WTC11 (cell line): ENCODE measurements around the gene PRR33. TPM values are rescaled to one million over a fixed set of nuclear protein-coding genes. Genes with fewer than 3 reads are reported as not detected.

Experiments
- ATAC-seq: fragments of 200-7000 bp; cut with Tn5 transposase; 2 replicates; pipeline ENCODE4 v1.10.0; 2021; ENCODE audit warnings: mild to moderate bottlenecking, moderate library complexity
- CTCF ChIA-PET: fragments of 300-600 bp; sonication (Branson Sonifier 250); formaldehyde crosslinking; loops from one replicate; lab custom pipeline; 2021; ENCODE audit warnings: antibody characterized with exemption; lab: Charles Lee
- POLR2A ChIA-PET: fragments of 350-600 bp; sonication (Branson Sonifier 250); formaldehyde crosslinking; loops from one replicate; lab custom pipeline; 2021; ENCODE audit warnings: antibody characterized with exemption; lab: Charles Lee
- DNase-seq: peaks from one replicate; pipeline ENCODE4 v3.0.0; 2021; ENCODE audit warnings: low spot score
- H3K27ac Mint-ChIP-seq: 2 replicates; pipeline ENCODE4 v1.8.0; 2021; ENCODE audit warnings: mixed read lengths
- H3K27me3 Mint-ChIP-seq: 2 replicates; pipeline ENCODE4 v1.8.0; 2021; ENCODE audit warnings: low read depth, mild to moderate bottlenecking, moderate library complexity, mixed read lengths
- H3K36me3 Mint-ChIP-seq: 2 replicates; pipeline ENCODE4 v1.8.0; 2021; ENCODE audit warnings: mixed read lengths
- H3K4me1 Mint-ChIP-seq: 2 replicates; pipeline ENCODE4 v1.8.0; 2022; ENCODE audit warnings: mixed read lengths
- H3K4me3 Mint-ChIP-seq: 2 replicates; pipeline ENCODE4 v1.8.0; 2021; ENCODE audit warnings: mild to moderate bottlenecking, moderate library complexity, mixed read lengths
- H3K9me3 Mint-ChIP-seq: 2 replicates; pipeline ENCODE4 v1.8.0; 2021; ENCODE audit warnings: mixed read lengths
- ATF1 ChIP-seq: sonication (generic); formaldehyde crosslinking; IDR thresholded peaks from 2 replicates; pipeline ENCODE4 v1.8.1; 2023; ENCODE audit warnings: mild to moderate bottlenecking, moderate library complexity, missing genetic modification reagents
- CBFB ChIP-seq: sonication (generic); formaldehyde crosslinking; IDR thresholded peaks from 2 replicates; pipeline ENCODE4 v1.8.1; 2022; ENCODE audit warnings: mild to moderate bottlenecking, low read depth, missing genetic modification reagents
- FOXP1 ChIP-seq: sonication (generic); formaldehyde crosslinking; IDR thresholded peaks from 2 replicates; pipeline ENCODE4 v1.8.0; 2022; ENCODE audit warnings: missing genetic modification reagents, mild to moderate bottlenecking, moderate library complexity, borderline replicate concordance
- GTF2I ChIP-seq: fragments of 250-450 bp; sonication (Bioruptor Pico); conservative IDR thresholded peaks from 2 replicates; pipeline ENCODE4 v1.4.0; 2021; ENCODE audit warnings: mild to moderate bottlenecking
- JAZF1 ChIP-seq: fragments of 250-450 bp; sonication (Bioruptor Pico); IDR thresholded peaks from 2 replicates; pipeline ENCODE4 v1.9.0; 2021; ENCODE audit warnings: moderate library complexity, mild to moderate bottlenecking, inconsistent platforms
- JUN ChIP-seq: sonication (generic); formaldehyde crosslinking; IDR thresholded peaks from 2 replicates; pipeline ENCODE4 v1.8.0; 2023; ENCODE audit warnings: mild to moderate bottlenecking, missing genetic modification reagents
- KAT7 ChIP-seq: sonication (generic); formaldehyde crosslinking; IDR thresholded peaks from 2 replicates; pipeline ENCODE4 v1.8.1; 2023; ENCODE audit warnings: missing genetic modification reagents, mild to moderate bottlenecking, borderline replicate concordance
- NFYB ChIP-seq: sonication (generic); formaldehyde crosslinking; conservative IDR thresholded peaks from 2 replicates; pipeline ENCODE4 v1.8.0; 2022; ENCODE audit warnings: low read depth, missing genetic modification reagents
- NR3C1 ChIP-seq: sonication (generic); formaldehyde crosslinking; conservative IDR thresholded peaks from 2 replicates; pipeline ENCODE4 v1.8.1; 2023; ENCODE audit warnings: low read depth, mild to moderate bottlenecking, missing genetic modification reagents
- ZNF121 ChIP-seq: sonication (generic); formaldehyde crosslinking; IDR thresholded peaks from 2 replicates; pipeline ENCODE4 v1.8.0; 2023; ENCODE audit warnings: missing genetic modification reagents
- ZNF219 ChIP-seq: sonication (generic); formaldehyde crosslinking; IDR thresholded peaks from 2 replicates; pipeline ENCODE4 v1.8.0; 2023; ENCODE audit warnings: missing genetic modification reagents, mild to moderate bottlenecking, borderline replicate concordance
- total RNA-seq: library from RNA; stranded (reverse); gene quantifications from 3 replicates; pipeline ENCODE4 v1.2.3, GENCODE V29; 2021
- TF ChIP-seq, protein P1 (sequence below): sonication (generic); formaldehyde crosslinking; conservative IDR thresholded peaks from 2 replicates; pipeline ENCODE4 v1.8.1; 2023; ENCODE audit warnings: mild to moderate bottlenecking, low read depth, missing genetic modification reagents, moderate library complexity
- TF ChIP-seq, protein P2 (sequence below): sonication (generic); formaldehyde crosslinking; IDR thresholded peaks from 2 replicates; pipeline ENCODE4 v1.8.0; 2022; ENCODE audit warnings: mild to moderate bottlenecking, missing genetic modification reagents
- TF ChIP-seq, protein P3 (sequence below): sonication (generic); formaldehyde crosslinking; IDR thresholded peaks from 2 replicates; pipeline ENCODE4 v1.8.1; 2022; ENCODE audit warnings: mild to moderate bottlenecking, moderate library complexity, missing genetic modification reagents
- TF ChIP-seq, protein P4 (sequence below): fragments of 250-450 bp; sonication (Bioruptor Pico); IDR thresholded peaks from 2 replicates; pipeline ENCODE4 v2.1.2; 2022; ENCODE audit warnings: mild to moderate bottlenecking, moderate library complexity
- TF ChIP-seq, protein P5 (sequence below): fragments of 250-450 bp; sonication (Bioruptor Pico); IDR thresholded peaks from 2 replicates; pipeline ENCODE4 v1.9.0; 2021; ENCODE audit warnings: mild to moderate bottlenecking, borderline replicate concordance
- TF ChIP-seq, protein P6 (sequence below): sonication (generic); formaldehyde crosslinking; IDR thresholded peaks from 2 replicates; pipeline ENCODE4 v1.8.0; 2023; ENCODE audit warnings: mild to moderate bottlenecking, missing genetic modification reagents
- TF ChIP-seq, protein P7 (sequence below): sonication (generic); formaldehyde crosslinking; IDR thresholded peaks from 2 replicates; pipeline ENCODE4 v1.8.1; 2022; ENCODE audit warnings: missing genetic modification reagents, borderline replicate concordance

The PRR33 gene
- total RNA-seq, 1 experiment from 2014 or later, result not detected

DNA sequence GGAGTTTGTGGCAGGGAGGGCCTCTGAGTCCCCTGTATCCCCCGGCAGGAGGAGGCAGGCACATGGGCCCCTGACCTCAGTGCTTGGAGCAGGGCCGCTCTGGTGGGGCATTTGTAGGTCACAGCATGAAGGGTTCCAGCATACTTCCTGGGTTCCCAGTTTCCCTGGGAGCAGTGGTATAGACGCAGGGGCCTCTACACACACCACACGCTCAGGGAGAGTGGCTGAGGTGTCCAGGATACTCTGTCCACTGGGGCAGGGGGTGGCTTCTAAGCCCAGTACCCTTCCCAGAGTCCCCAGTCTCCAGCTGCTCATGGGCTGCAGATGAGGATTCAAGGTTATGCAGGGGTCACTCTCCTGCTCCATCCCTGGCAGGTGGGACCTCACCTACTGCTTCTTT, 32.7 kb downstream of the PRR33 start (continued):
- TF ChIP-seq, protein P1, sequence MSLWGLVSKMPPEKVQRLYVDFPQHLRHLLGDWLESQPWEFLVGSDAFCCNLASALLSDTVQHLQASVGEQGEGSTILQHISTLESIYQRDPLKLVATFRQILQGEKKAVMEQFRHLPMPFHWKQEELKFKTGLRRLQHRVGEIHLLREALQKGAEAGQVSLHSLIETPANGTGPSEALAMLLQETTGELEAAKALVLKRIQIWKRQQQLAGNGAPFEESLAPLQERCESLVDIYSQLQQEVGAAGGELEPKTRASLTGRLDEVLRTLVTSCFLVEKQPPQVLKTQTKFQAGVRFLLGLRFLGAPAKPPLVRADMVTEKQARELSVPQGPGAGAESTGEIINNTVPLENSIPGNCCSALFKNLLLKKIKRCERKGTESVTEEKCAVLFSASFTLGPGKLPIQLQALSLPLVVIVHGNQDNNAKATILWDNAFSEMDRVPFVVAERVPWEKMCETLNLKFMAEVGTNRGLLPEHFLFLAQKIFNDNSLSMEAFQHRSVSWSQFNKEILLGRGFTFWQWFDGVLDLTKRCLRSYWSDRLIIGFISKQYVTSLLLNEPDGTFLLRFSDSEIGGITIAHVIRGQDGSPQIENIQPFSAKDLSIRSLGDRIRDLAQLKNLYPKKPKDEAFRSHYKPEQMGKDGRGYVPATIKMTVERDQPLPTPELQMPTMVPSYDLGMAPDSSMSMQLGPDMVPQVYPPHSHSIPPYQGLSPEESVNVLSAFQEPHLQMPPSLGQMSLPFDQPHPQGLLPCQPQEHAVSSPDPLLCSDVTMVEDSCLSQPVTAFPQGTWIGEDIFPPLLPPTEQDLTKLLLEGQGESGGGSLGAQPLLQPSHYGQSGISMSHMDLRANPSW (CRISPR knock-in tag), result no peak

DNA sequence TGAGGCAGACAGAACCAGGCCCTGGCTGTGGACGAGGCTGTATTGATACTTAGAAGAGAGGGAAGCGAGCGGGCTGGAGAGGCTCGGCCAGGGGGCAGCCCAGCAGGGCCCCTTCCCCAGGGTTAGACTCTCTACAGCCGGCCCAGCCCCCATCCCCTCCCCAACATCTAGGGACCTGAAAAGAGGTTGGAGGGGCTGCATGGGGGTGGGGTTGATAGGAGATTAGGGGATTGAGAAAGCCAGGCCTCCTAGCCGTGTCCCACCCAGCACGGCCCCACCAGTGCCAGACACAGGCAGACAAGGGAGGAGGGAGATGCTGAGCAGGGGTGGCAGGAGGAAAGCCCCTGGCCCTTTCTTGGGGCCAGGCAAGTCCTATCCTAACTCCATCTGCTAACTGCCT, 33.1 kb downstream of the PRR33 start:
- TF ChIP-seq ATF1 (no peak), FOXP1 (CRISPR knock-in tag) (no peak), JAZF1 (CRISPR knock-in tag) (no peak), GTF2I (CRISPR knock-in tag) (no peak), KAT7 (no peak), NR3C1 (CRISPR knock-in tag) (no peak), JUN (CRISPR knock-in tag) (no peak), ZNF219 (CRISPR knock-in tag) (no peak), NFYB (CRISPR knock-in tag) (no peak), CBFB (CRISPR knock-in tag) (no peak), ZNF121 (CRISPR knock-in tag) (no peak)
- TF ChIP-seq, protein P2, sequence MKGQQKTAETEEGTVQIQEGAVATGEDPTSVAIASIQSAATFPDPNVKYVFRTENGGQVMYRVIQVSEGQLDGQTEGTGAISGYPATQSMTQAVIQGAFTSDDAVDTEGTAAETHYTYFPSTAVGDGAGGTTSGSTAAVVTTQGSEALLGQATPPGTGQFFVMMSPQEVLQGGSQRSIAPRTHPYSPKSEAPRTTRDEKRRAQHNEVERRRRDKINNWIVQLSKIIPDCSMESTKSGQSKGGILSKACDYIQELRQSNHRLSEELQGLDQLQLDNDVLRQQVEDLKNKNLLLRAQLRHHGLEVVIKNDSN (CRISPR knock-in tag), result no peak
- TF ChIP-seq, protein P3, sequence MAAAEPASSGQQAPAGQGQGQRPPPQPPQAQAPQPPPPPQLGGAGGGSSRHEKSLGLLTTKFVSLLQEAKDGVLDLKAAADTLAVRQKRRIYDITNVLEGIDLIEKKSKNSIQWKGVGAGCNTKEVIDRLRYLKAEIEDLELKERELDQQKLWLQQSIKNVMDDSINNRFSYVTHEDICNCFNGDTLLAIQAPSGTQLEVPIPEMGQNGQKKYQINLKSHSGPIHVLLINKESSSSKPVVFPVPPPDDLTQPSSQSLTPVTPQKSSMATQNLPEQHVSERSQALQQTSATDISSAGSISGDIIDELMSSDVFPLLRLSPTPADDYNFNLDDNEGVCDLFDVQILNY, result no peak
- TF ChIP-seq, protein P4, sequence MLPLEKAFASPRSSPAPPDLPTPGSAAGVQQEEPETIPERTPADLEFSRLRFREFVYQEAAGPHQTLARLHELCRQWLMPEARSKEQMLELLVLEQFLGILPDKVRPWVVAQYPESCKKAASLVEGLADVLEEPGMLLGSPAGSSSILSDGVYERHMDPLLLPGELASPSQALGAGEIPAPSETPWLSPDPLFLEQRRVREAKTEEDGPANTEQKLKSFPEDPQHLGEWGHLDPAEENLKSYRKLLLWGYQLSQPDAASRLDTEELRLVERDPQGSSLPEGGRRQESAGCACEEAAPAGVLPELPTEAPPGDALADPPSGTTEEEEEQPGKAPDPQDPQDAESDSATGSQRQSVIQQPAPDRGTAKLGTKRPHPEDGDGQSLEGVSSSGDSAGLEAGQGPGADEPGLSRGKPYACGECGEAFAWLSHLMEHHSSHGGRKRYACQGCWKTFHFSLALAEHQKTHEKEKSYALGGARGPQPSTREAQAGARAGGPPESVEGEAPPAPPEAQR (CRISPR knock-in tag), result no peak
- TF ChIP-seq, protein P5, sequence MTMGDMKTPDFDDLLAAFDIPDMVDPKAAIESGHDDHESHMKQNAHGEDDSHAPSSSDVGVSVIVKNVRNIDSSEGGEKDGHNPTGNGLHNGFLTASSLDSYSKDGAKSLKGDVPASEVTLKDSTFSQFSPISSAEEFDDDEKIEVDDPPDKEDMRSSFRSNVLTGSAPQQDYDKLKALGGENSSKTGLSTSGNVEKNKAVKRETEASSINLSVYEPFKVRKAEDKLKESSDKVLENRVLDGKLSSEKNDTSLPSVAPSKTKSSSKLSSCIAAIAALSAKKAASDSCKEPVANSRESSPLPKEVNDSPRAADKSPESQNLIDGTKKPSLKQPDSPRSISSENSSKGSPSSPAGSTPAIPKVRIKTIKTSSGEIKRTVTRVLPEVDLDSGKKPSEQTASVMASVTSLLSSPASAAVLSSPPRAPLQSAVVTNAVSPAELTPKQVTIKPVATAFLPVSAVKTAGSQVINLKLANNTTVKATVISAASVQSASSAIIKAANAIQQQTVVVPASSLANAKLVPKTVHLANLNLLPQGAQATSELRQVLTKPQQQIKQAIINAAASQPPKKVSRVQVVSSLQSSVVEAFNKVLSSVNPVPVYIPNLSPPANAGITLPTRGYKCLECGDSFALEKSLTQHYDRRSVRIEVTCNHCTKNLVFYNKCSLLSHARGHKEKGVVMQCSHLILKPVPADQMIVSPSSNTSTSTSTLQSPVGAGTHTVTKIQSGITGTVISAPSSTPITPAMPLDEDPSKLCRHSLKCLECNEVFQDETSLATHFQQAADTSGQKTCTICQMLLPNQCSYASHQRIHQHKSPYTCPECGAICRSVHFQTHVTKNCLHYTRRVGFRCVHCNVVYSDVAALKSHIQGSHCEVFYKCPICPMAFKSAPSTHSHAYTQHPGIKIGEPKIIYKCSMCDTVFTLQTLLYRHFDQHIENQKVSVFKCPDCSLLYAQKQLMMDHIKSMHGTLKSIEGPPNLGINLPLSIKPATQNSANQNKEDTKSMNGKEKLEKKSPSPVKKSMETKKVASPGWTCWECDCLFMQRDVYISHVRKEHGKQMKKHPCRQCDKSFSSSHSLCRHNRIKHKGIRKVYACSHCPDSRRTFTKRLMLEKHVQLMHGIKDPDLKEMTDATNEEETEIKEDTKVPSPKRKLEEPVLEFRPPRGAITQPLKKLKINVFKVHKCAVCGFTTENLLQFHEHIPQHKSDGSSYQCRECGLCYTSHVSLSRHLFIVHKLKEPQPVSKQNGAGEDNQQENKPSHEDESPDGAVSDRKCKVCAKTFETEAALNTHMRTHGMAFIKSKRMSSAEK (CRISPR knock-in tag), result no peak
- TF ChIP-seq, protein P6, sequence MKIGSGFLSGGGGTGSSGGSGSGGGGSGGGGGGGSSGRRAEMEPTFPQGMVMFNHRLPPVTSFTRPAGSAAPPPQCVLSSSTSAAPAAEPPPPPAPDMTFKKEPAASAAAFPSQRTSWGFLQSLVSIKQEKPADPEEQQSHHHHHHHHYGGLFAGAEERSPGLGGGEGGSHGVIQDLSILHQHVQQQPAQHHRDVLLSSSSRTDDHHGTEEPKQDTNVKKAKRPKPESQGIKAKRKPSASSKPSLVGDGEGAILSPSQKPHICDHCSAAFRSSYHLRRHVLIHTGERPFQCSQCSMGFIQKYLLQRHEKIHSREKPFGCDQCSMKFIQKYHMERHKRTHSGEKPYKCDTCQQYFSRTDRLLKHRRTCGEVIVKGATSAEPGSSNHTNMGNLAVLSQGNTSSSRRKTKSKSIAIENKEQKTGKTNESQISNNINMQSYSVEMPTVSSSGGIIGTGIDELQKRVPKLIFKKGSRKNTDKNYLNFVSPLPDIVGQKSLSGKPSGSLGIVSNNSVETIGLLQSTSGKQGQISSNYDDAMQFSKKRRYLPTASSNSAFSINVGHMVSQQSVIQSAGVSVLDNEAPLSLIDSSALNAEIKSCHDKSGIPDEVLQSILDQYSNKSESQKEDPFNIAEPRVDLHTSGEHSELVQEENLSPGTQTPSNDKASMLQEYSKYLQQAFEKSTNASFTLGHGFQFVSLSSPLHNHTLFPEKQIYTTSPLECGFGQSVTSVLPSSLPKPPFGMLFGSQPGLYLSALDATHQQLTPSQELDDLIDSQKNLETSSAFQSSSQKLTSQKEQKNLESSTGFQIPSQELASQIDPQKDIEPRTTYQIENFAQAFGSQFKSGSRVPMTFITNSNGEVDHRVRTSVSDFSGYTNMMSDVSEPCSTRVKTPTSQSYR (CRISPR knock-in tag), result no peak
- TF ChIP-seq, protein P7, sequence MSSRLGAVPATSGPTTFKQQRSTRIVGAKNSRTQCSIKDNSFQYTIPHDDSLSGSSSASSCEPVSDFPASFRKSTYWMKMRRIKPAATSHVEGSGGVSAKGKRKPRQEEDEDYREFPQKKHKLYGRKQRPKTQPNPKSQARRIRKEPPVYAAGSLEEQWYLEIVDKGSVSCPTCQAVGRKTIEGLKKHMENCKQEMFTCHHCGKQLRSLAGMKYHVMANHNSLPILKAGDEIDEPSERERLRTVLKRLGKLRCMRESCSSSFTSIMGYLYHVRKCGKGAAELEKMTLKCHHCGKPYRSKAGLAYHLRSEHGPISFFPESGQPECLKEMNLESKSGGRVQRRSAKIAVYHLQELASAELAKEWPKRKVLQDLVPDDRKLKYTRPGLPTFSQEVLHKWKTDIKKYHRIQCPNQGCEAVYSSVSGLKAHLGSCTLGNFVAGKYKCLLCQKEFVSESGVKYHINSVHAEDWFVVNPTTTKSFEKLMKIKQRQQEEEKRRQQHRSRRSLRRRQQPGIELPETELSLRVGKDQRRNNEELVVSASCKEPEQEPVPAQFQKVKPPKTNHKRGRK (CRISPR knock-in tag), result no peak
- H3K4me3 Mint-ChIP-seq, result no peak overlapping the region
- H3K27ac Mint-ChIP-seq, result no peak overlapping the region
- no peaks in the 10 kb centered on the region for H3K9me3 Mint-ChIP-seq
- ATAC-seq, result no peak
- ChIA-PET POLR2A (no interaction called here), CTCF (interaction anchor here (0.9 to 2.4 kb wide), 3 partner anchors 18 to 59 kb away, joined by 3 to 6 read pairs (median 3); no protein-coding TSS in a partner anchor)
- no peak for DNase-seq
- H3K4me1 Mint-ChIP-seq, result no peaks in the 10 kb centered on the region; the same call in 1 of the 2 replicates
- no peaks in the 10 kb centered on the region for H3K36me3 Mint-ChIP-seq
- H3K27me3 Mint-ChIP-seq, result no peaks in the 10 kb centered on the region
